ENCODE results near the gene AKAP10.

AKAP10 gene

DNA sequence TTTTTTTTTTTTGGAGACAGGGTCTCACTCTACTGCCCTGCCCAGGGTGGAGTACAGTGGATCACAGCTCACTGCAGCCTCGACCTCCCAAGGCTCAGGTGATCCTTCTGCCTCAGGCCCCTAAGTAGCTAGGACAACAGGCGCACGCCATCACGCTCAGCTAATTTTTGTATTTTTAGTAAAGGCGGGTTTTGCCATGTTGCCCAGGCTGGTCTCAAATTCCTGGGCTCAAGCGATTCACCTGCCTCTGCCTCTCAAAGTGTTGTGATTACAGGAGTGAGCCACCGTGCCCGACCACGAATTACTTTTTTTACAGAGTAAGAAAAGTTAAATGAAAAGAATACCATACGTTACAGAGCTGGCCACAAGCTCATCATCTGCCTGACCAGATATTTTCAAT is 38.9 kb downstream of the AKAP10 start:
- Mint-ChIP-seq H3K36me3 (ENCODE audit: low read depth) (peaks cover 50% of the 10 kb centered on the region), H3K9me3 (no peaks in the 10 kb centered on the region), H3K27ac (no peak overlapping the region), H3K4me1 (no peaks in the 10 kb centered on the region), H3K4me3 (no peak overlapping the region), H3K27me3 (ENCODE audit: low read depth) (no peaks in the 10 kb centered on the region)
- TF ChIP-seq, protein P1, sequence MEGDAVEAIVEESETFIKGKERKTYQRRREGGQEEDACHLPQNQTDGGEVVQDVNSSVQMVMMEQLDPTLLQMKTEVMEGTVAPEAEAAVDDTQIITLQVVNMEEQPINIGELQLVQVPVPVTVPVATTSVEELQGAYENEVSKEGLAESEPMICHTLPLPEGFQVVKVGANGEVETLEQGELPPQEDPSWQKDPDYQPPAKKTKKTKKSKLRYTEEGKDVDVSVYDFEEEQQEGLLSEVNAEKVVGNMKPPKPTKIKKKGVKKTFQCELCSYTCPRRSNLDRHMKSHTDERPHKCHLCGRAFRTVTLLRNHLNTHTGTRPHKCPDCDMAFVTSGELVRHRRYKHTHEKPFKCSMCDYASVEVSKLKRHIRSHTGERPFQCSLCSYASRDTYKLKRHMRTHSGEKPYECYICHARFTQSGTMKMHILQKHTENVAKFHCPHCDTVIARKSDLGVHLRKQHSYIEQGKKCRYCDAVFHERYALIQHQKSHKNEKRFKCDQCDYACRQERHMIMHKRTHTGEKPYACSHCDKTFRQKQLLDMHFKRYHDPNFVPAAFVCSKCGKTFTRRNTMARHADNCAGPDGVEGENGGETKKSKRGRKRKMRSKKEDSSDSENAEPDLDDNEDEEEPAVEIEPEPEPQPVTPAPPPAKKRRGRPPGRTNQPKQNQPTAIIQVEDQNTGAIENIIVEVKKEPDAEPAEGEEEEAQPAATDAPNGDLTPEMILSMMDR (IDR thresholded peaks at IDR 0.05; ENCODE audit: unreplicated experiment in 3 of 3): no peak

DNA sequence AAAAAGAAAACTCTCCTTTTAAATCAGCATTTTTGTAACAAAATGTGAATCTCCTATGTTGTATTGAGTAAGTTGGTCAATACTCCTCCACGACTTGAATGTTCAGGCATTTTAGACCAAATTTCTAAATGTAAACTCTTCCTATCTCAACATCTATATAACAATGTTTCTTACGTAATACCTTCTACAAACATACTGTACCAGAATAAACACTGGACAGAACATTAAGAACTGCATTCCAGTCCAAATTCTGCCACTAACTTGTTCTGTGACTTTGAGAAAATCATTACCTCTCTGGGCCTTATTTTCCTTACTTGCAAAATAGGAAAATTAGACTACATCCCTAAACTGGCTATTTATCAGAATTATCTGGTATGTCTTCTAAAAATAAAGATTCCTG is 40.1 kb downstream of the AKAP10 start:
- Mint-ChIP-seq H3K4me1 (no peaks in the 10 kb centered on the region), H3K4me3 (no peak overlapping the region), H3K27me3 (ENCODE audit: low read depth) (no peaks in the 10 kb centered on the region), H3K27ac (no peak overlapping the region), H3K9me3 (no peaks in the 10 kb centered on the region), H3K36me3 (ENCODE audit: low read depth) (peaks cover 53% of the 10 kb centered on the region)
- TF ChIP-seq, protein P1 (IDR thresholded peaks at IDR 0.05; ENCODE audit: unreplicated experiment in 3 of 3): no peak

DNA sequence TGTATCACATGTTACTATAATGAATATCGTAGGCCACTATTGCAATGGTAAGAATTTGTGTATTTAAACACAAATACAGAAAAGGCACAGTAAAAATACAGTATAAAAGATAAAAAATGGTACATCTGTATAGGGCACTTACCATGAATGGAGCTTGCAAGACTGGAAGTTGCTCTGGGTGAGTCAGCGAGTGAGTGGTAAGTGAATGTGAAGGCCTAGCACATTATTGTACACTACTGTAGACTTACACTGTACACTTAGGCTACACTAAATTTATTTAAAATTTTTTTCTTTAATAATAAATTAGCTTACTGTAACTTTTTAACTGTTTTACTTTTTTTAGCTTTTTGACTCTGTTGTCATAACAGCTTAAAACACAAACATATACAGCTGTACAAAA is 42.5 kb downstream of the AKAP10 start:
- TF ChIP-seq, protein P1 (IDR thresholded peaks at IDR 0.05; ENCODE audit: unreplicated experiment in 3 of 3): no peak
- Mint-ChIP-seq H3K4me1 (no peaks in the 10 kb centered on the region), H3K27me3 (ENCODE audit: low read depth) (no peaks in the 10 kb centered on the region), H3K9me3 (no peaks in the 10 kb centered on the region), H3K36me3 (ENCODE audit: low read depth) (peaks cover 60% of the 10 kb centered on the region), H3K4me3 (no peak overlapping the region), H3K27ac (no peak overlapping the region)

DNA sequence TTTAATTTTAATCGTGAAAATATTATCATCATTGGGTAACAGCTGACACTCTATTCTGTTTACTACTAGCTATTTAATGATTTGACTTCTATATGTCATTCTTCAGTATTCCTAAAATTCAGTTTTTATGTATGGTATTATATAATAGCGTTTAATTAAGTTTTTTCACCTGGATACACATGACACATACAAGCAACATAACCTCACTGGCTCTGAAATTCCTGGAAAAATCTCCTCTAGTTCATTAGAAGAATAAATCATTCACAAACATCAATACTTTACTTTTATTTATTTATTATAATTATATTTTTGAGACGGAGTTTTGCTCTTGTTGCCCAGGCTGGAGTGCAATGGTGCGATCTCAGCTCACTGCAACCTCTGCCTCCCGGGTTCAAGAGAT is 44.0 kb downstream of the AKAP10 start:
- no peak overlapping the region for H3K27ac Mint-ChIP-seq

DNA sequence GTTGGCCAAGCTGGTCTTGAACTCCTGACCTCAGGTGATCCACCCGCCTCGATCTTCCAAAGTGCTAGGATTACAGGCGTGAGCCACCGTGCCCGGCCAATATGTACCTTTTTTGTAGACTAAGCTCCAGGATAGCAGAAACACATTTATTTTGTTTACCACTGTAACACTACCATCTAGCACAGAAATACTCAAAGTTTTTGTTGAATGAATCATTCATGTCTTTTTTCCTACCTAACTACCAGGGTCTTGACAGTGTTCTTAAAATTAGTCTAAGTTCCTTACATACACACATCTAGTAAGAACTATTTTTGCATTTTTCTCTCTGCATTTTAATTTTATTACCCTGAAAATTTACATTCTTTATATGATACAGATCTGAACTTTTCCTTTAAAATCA is 44.4 kb downstream of the AKAP10 start:
- no peaks in the 10 kb centered on the region for H3K4me1 Mint-ChIP-seq
- no peaks in the 10 kb centered on the region for H3K9me3 Mint-ChIP-seq
- no peak overlapping the region for H3K27ac Mint-ChIP-seq
- H3K36me3 Mint-ChIP-seq (ENCODE audit: low read depth): peaks cover 58% of the 10 kb centered on the region
- TF ChIP-seq, protein P1 (IDR thresholded peaks at IDR 0.05; ENCODE audit: unreplicated experiment in 3 of 3): no peak
- no peak overlapping the region for H3K4me3 Mint-ChIP-seq
- no peaks in the 10 kb centered on the region for H3K27me3 Mint-ChIP-seq (ENCODE audit: low read depth)

More for the DNA sequence above, 44.0 kb downstream of the AKAP10 start:
- Mint-ChIP-seq H3K4me3 (no peak overlapping the region), H3K36me3 (ENCODE audit: low read depth) (peaks cover 57% of the 10 kb centered on the region), H3K4me1 (no peaks in the 10 kb centered on the region), H3K27me3 (ENCODE audit: low read depth) (no peaks in the 10 kb centered on the region), H3K9me3 (no peaks in the 10 kb centered on the region)
- TF ChIP-seq, protein P1 (IDR thresholded peaks at IDR 0.05; ENCODE audit: unreplicated experiment in 3 of 3): no peak

DNA sequence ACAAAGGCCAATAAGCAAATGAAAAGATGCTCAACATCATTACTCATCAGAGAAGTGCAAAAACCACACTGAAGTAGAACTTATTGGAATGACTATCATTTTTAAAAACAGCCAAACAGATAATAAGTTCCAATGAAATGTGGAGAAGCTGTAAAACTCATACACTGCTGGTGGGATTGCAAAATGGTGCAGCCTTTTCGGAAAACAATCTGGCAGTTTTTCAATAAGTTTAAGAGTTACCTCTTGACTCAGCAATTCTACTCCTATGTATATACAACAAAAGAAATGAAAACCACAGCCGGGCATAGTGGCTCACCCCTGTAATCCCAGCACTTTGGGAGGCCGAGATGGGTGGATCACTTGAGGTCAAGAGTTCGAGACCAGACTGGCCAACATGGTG is 49.3 kb downstream of the AKAP10 start:
- Mint-ChIP-seq H3K27ac (no peak overlapping the region), H3K36me3 (ENCODE audit: low read depth) (peaks cover 73% of the 10 kb centered on the region), H3K9me3 (no peaks in the 10 kb centered on the region), H3K4me1 (no peaks in the 10 kb centered on the region), H3K27me3 (ENCODE audit: low read depth) (no peaks in the 10 kb centered on the region), H3K4me3 (no peak overlapping the region)
- TF ChIP-seq, protein P1 (IDR thresholded peaks at IDR 0.05; ENCODE audit: unreplicated experiment in 3 of 3): no peak
